Type B pancreatic cell (in vitro differentiated cells): ENCODE data around the gene GLIPR2. TPM values are rescaled to one million over a fixed set of nuclear protein-coding genes. Genes with fewer than 3 reads are reported as not detected.

Experiments used
- DNase-seq: peaks from one replicate; pipeline ENCODE4 v3.0.0; 2021; ENCODE audit warnings: mixed read lengths; ENCODE audit not compliant: unreplicated experiment; ENCODE audit errors: extremely low spot score
- H3K27ac Mint-ChIP-seq: 2 replicates; pipeline ENCODE4 v1.8.0; 2021; ENCODE audit warnings: mild to moderate bottlenecking, mixed read lengths
- H3K27me3 Mint-ChIP-seq: 2 replicates; pipeline ENCODE4 v1.8.0; 2021; ENCODE audit warnings: mixed read lengths
- H3K36me3 Mint-ChIP-seq: 2 replicates; pipeline ENCODE4 v1.8.0; 2021; ENCODE audit warnings: mixed read lengths
- H3K4me1 Mint-ChIP-seq: one replicate; pipeline ENCODE4 v1.8.0; 2021; ENCODE audit warnings: mixed read lengths; ENCODE audit not compliant: unreplicated experiment
- H3K4me3 Mint-ChIP-seq: 2 replicates; pipeline ENCODE4 v1.8.0; 2021; ENCODE audit warnings: mild to moderate bottlenecking, mixed read lengths
- H3K9me3 Mint-ChIP-seq: 2 replicates; pipeline ENCODE4 v1.8.0; 2021; ENCODE audit warnings: mixed read lengths
- CTCF ChIP-seq: fragments of 200-600 bp; sonication (generic); conservative IDR thresholded peaks from 2 replicates; pipeline ENCODE4 v1.5.0; 2021; ENCODE audit warnings: antibody characterized with exemption, mild to moderate bottlenecking
- total RNA-seq: library from RNA; stranded (reverse); gene quantifications from 2 replicates; pipeline ENCODE4 v1.2.1, GENCODE V29; 2021; ENCODE audit warnings: low replicate concordance

The GLIPR2 gene
- total RNA-seq, 1 donor from 2014 or later = 17.8 TPM

DNA sequence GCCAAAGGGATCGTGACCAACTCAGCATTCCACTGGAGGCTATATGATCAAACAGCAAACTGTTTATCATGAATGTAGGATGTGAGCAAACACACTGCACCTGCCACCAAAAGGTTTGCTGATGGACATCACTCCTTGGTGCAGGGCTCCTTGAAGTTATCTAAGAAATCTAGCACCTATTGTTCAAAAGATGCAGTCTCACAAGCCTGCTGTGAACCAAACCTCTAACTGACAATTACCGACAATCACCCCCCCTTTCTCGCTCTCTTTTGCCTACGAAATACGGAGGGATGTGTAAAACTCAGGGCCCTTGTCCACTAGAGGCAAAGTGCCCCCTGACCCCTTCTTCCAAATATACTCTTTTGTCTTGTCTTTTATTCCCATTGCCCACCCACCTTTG is 51.7 kb downstream of the GLIPR2 start:
- DNase-seq = no peak
- no peak for TF ChIP-seq CTCF
- Mint-ChIP-seq H3K4me3 (no peak overlapping the region), H3K36me3 (no peaks in the 10 kb centered on the region), H3K27ac (peak overlapping the region; percentile 6), H3K27me3 (peaks cover 14% of the 10 kb centered on the region), H3K9me3 (no peaks in the 10 kb centered on the region), H3K4me1 (peaks cover 22% of the 10 kb centered on the region)

- Mint-ChIP-seq H3K4me3 (peak overlapping the region; percentile 94), H3K9me3 (no peaks in the 10 kb centered on the region), H3K36me3 (peaks cover 8% of the 10 kb centered on the region), H3K27ac (peak overlapping the region; percentile 96), H3K27me3 (peaks cover 14% of the 10 kb centered on the region), H3K4me1 (peaks cover 39% of the 10 kb centered on the region)
- TF ChIP-seq CTCF = no peak
- DNase-seq = no peak
These were observed 53.4 kb downstream of the GLIPR2 start for GRCh38 chr9:36189976-36190375.

- H3K36me3 Mint-ChIP-seq = peaks cover 13% of the 10 kb centered on the region
- H3K27ac Mint-ChIP-seq = peak within 1 kb of the TSS; percentile 96
- peak; percentile 94 for DNase-seq
- H3K27me3 Mint-ChIP-seq = peaks cover 14% of the 10 kb centered on the region
- H3K4me3 Mint-ChIP-seq = peak within 1 kb of the TSS; percentile 94
- H3K9me3 Mint-ChIP-seq = no peaks in the 10 kb centered on the region
- H3K4me1 Mint-ChIP-seq = peaks cover 40% of the 10 kb centered on the region
- peak; percentile 68 for TF ChIP-seq CTCF
These were observed 54.1 kb downstream of the GLIPR2 start, which contains the start of gene CLTA for GRCh38 chr9:36190388-36191289. Gene CLTA (plus strand): TSS chr9:36190921. CDS start chr9:36191057, 136 bp downstream.

- no peaks in the 10 kb centered on the region for H3K9me3 Mint-ChIP-seq
- peaks cover 14% of the 10 kb centered on the region for H3K27me3 Mint-ChIP-seq
- H3K4me3 Mint-ChIP-seq = peak overlapping the region; percentile 94
- H3K27ac Mint-ChIP-seq = peak overlapping the region; percentile 88
- DNase-seq = no peak
- peaks cover 13% of the 10 kb centered on the region for H3K36me3 Mint-ChIP-seq
- peaks cover 40% of the 10 kb centered on the region for H3K4me1 Mint-ChIP-seq
- TF ChIP-seq CTCF = no peak
These were observed 54.7 kb downstream of the GLIPR2 start for GRCh38 chr9:36191290-36191645.

DNA sequence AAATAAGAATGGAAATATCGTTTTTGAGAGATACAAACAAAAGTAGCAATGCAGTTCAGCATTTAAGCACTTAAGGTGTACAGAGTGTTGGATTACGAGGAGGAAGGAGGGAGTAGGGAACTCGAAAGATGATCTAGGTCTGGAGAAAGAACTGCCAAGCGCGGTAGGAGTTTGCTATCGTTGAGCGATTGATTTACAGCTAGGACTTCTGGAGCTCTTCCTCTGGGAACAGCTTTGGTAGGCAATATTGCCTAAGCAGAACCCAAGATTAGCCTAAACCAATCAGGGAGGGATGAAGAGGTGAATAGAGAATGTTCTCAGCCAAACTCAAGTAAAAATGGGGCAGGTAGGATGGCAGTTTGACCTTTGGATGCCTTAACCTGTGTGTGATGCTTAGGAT is 55.2 kb downstream of the GLIPR2 start:
- TF ChIP-seq CTCF = no peak

More for the DNA sequence above, 55.2 kb downstream of the GLIPR2 start:
- no peak for DNase-seq
- H3K4me1 Mint-ChIP-seq = peaks cover 40% of the 10 kb centered on the region
- H3K9me3 Mint-ChIP-seq = no peaks in the 10 kb centered on the region
- peak overlapping the region; percentile 94 for H3K4me3 Mint-ChIP-seq
- peaks cover 13% of the 10 kb centered on the region for H3K36me3 Mint-ChIP-seq
- H3K27me3 Mint-ChIP-seq = peaks cover 14% of the 10 kb centered on the region
- peak overlapping the region; percentile 88 for H3K27ac Mint-ChIP-seq
